Measurements from ENCODE around the gene RGS6.

The RGS6 gene

GRCh38 chr14:72254202-72254936 lies 322.1 kb downstream of the RGS6 start:
- DNase-seq, result no peak

- no peak for DNase-seq
Observed at GRCh38 chr14:72254937-72255472, 322.8 kb downstream of the RGS6 start.

- DNase-seq, result no peak
Observed at GRCh38 chr14:72256055-72256454, 323.8 kb downstream of the RGS6 start.

GRCh38 chr14:72261068-72261467 lies 328.8 kb downstream of the RGS6 start:
- DNase-seq, result no peak

- no peak for DNase-seq
Observed at GRCh38 chr14:72262771-72263170, 330.5 kb downstream of the RGS6 start.

GRCh38 chr14:72264716-72265115 lies 332.5 kb downstream of the RGS6 start:
- DNase-seq, result no peak

GRCh38 chr14:72270147-72270727 lies 338.0 kb downstream of the RGS6 start:
- DNase-seq, result no peak

GRCh38 chr14:72270749-72271148 lies 338.5 kb downstream of the RGS6 start:
- DNase-seq, result no peak

- no peak for DNase-seq
Observed at GRCh38 chr14:72275242-72275641, 343.0 kb downstream of the RGS6 start.

- DNase-seq, result no peak
Observed at GRCh38 chr14:72278316-72278715, 346.1 kb downstream of the RGS6 start.

GRCh38 chr14:72284176-72284575 lies 351.9 kb downstream of the RGS6 start:
- DNase-seq, result no peak

- no peak for DNase-seq
Observed at GRCh38 chr14:72290241-72290640, 358.0 kb downstream of the RGS6 start.

- no peak for DNase-seq
Observed at GRCh38 chr14:72291908-72292688, 359.9 kb downstream of the RGS6 start.

- no peak for DNase-seq
Observed at GRCh38 chr14:72292689-72293024, 360.4 kb downstream of the RGS6 start.

- no peak for DNase-seq
Observed at GRCh38 chr14:72301352-72301751, 369.1 kb downstream of the RGS6 start.

- DNase-seq, result no peak
Observed at GRCh38 chr14:72303930-72304329, 371.7 kb downstream of the RGS6 start.

GRCh38 chr14:72305561-72305960 lies 373.3 kb downstream of the RGS6 start:
- no peak for DNase-seq

- no peak for DNase-seq
Observed at GRCh38 chr14:72308967-72309485, 376.8 kb downstream of the RGS6 start.

GRCh38 chr14:72311116-72311515 lies 378.9 kb downstream of the RGS6 start:
- DNase-seq, result no peak

GRCh38 chr14:72311516-72311915 lies 379.3 kb downstream of the RGS6 start:
- DNase-seq, result no peak

- no peak for DNase-seq
Observed at GRCh38 chr14:72314808-72315435, 382.7 kb downstream of the RGS6 start.

GRCh38 chr14:72315714-72316113 lies 383.5 kb downstream of the RGS6 start:
- no peak for DNase-seq

GRCh38 chr14:72318648-72319047 lies 386.4 kb downstream of the RGS6 start:
- no peak for DNase-seq

All from CD4-positive, alpha-beta T cell treated with Interleukin-6 for 4 hours (primary cell).